H9 (cell line): ENCODE data around the gene CSAD. TPM values are rescaled to one million over a fixed set of nuclear protein-coding genes. Genes with fewer than 3 reads are reported as not detected.

ENCODE experiments used
- DNase-seq: peaks from one replicate; pipeline ENCODE4 v3.0.0-alpha.2; 2017
- H2AFZ ChIP-seq: one replicate; pipeline ENCODE4 v1.6.1; 2013; ENCODE audit warnings: mild to moderate bottlenecking, low read length, control low read depth, moderate library complexity
- H2AK5ac ChIP-seq: 2 replicates; pipeline ENCODE4 v1.6.1; 2013; ENCODE audit warnings: low read length, control low read depth, mixed read lengths; ENCODE audit not compliant: insufficient read length
- H2BK120ac ChIP-seq: one replicate; pipeline ENCODE4 v1.6.1; 2013; ENCODE audit warnings: low read depth, mild to moderate bottlenecking, low read length, control low read depth, inconsistent platforms; ENCODE audit not compliant: poor library complexity, severe bottlenecking
- H2BK12ac ChIP-seq: 2 replicates; pipeline ENCODE4 v1.6.1; 2013; ENCODE audit warnings: low read length, control low read depth, mixed read lengths, low read depth; ENCODE audit not compliant: insufficient read length
- H2BK15ac ChIP-seq: 2 replicates; pipeline ENCODE4 v1.6.1; 2013; ENCODE audit warnings: low read depth, low read length, control low read depth
- H2BK20ac ChIP-seq: one replicate; pipeline ENCODE4 v1.6.1; 2013; ENCODE audit warnings: low read depth, mild to moderate bottlenecking, low read length, control low read depth, inconsistent platforms; ENCODE audit not compliant: poor library complexity, severe bottlenecking
- H2BK5ac ChIP-seq: 2 replicates; pipeline ENCODE4 v1.6.1; 2013; ENCODE audit warnings: low read length, control low read depth, mixed read lengths; ENCODE audit not compliant: insufficient read length
- H3K14ac ChIP-seq: 2 replicates; pipeline ENCODE4 v1.6.1; 2013; ENCODE audit warnings: low read length, control low read depth; ENCODE audit not compliant: insufficient read depth
- H3K18ac ChIP-seq: 2 replicates; pipeline ENCODE4 v1.6.1; 2013; ENCODE audit warnings: low read depth, mild to moderate bottlenecking, mixed read lengths, low read length, control low read depth; ENCODE audit not compliant: insufficient read length
- H3K23ac ChIP-seq: 2 replicates; pipeline ENCODE4 v1.6.1; 2013; ENCODE audit warnings: low read length, control low read depth, mixed read lengths, low read depth; ENCODE audit not compliant: insufficient read length
- H3K23me2 ChIP-seq: 2 replicates; pipeline ENCODE4 v1.6.1; 2013; ENCODE audit warnings: low read depth, mild to moderate bottlenecking, mixed read lengths, low read length, control low read depth; ENCODE audit not compliant: insufficient read length, poor library complexity, severe bottlenecking
- H3K27ac ChIP-seq: 2 replicates; pipeline ENCODE4 v1.5.1; 2013; ENCODE audit warnings: low read length, control low read depth, mixed read lengths, low read depth; ENCODE audit not compliant: insufficient read length
- H3K27me3 ChIP-seq: 2 replicates; pipeline ENCODE4 v1.6.1; 2013; ENCODE audit warnings: low read length, control low read depth, inconsistent platforms; ENCODE audit not compliant: insufficient read depth
- H3K4ac ChIP-seq: 2 replicates; pipeline ENCODE4 v1.6.1; 2013; ENCODE audit warnings: low read depth, mild to moderate bottlenecking, control low read depth, inconsistent platforms, low read length, moderate library complexity
- H3K4me1 ChIP-seq: 2 replicates; pipeline ENCODE4 v1.6.1; 2013; ENCODE audit warnings: low read length, control low read depth, inconsistent platforms; ENCODE audit not compliant: insufficient read depth
- H3K4me2 ChIP-seq: 2 replicates; pipeline ENCODE4 v1.6.1; 2013; ENCODE audit warnings: low read length, control low read depth, mixed read lengths; ENCODE audit not compliant: insufficient read length, insufficient read depth
- H3K56ac ChIP-seq: 2 replicates; pipeline ENCODE4 v1.6.1; 2013; ENCODE audit warnings: low read depth, mild to moderate bottlenecking, mixed read lengths, low read length, control low read depth; ENCODE audit not compliant: insufficient read length
- H3K79me1 ChIP-seq: 2 replicates; pipeline ENCODE4 v1.6.1; 2013; ENCODE audit warnings: low read depth, mild to moderate bottlenecking, moderate library complexity, low read length, control low read depth, inconsistent platforms; ENCODE audit not compliant: insufficient read depth, poor library complexity, severe bottlenecking
- H3K79me2 ChIP-seq: 2 replicates; pipeline ENCODE4 v1.6.1; 2013; ENCODE audit warnings: low read length, control low read depth, inconsistent platforms; ENCODE audit not compliant: insufficient read depth
- H3K9ac ChIP-seq: 2 replicates; pipeline ENCODE4 v1.6.1; 2013; ENCODE audit warnings: low read length, control low read depth, mixed read lengths; ENCODE audit not compliant: insufficient read length; ENCODE audit errors: extremely low read depth
- H3K9me3 ChIP-seq: one replicate; pipeline ENCODE4 v1.6.1; 2013; ENCODE audit warnings: low read depth, low read length, inconsistent platforms; ENCODE audit not compliant: control insufficient read depth
- H3T11ph ChIP-seq: one replicate; pipeline ENCODE4 v1.6.1; 2013; ENCODE audit warnings: mild to moderate bottlenecking, low read length, control low read depth, inconsistent platforms
- H4K20me1 ChIP-seq: one replicate; pipeline ENCODE4 v1.6.1; 2013; ENCODE audit not compliant: control insufficient read depth, insufficient read length, insufficient read depth
- H4K5ac ChIP-seq: 2 replicates; pipeline ENCODE4 v1.6.1; 2013; ENCODE audit warnings: low read depth, mild to moderate bottlenecking, mixed read lengths, low read length, control low read depth; ENCODE audit not compliant: insufficient read length
- H4K8ac ChIP-seq: replicated peaks from 2 replicates; pipeline ENCODE4 v1.6.1; 2013; ENCODE audit warnings: low read length, control low read depth, mixed read lengths, low read depth; ENCODE audit not compliant: insufficient read length
- H4K91ac ChIP-seq: 2 replicates; pipeline ENCODE4 v1.6.1; 2013; ENCODE audit warnings: low read depth, mild to moderate bottlenecking, moderate library complexity, mixed read lengths, low read length, control low read depth; ENCODE audit not compliant: insufficient read length
- H3K27ac Mint-ChIP-seq, 3 experiments: 2 replicates in 2 of 3; 3 replicates in 1 of 3; pipeline ENCODE4 v1.8.0; 2020 to 2021; ENCODE audit warnings: mixed read lengths in 3 of 3, mild to moderate bottlenecking in 1 of 3, moderate library complexity in 1 of 3
- H3K27me3 Mint-ChIP-seq: 2 replicates; pipeline ENCODE4 v1.8.0; 2021; ENCODE audit warnings: low read depth, mild to moderate bottlenecking, moderate library complexity, mixed read lengths
- H3K36me3 Mint-ChIP-seq, 3 experiments: 2 replicates in 2 of 3; 3 replicates in 1 of 3; pipeline ENCODE4 v1.8.0; 2020 to 2021; ENCODE audit warnings: low read depth in 3 of 3, mixed read lengths in 3 of 3; ENCODE audit not compliant: insufficient read depth in 1 of 3
- H3K4me1 Mint-ChIP-seq, 2 experiments: 2 replicates each; pipeline ENCODE4 v1.8.0; 2020; ENCODE audit warnings: mixed read lengths in 2 of 2
- H3K4me3 Mint-ChIP-seq, 2 experiments: 2 replicates in 1 of 2; 3 replicates in 1 of 2; pipeline ENCODE4 v1.8.0; 2020 to 2021; ENCODE audit warnings: mild to moderate bottlenecking in 2 of 2, mixed read lengths in 2 of 2, moderate library complexity in 1 of 2
- H3K9me3 Mint-ChIP-seq, 2 experiments: 2 replicates in 1 of 2; 3 replicates in 1 of 2; pipeline ENCODE4 v1.8.0; 2020; ENCODE audit warnings: mild to moderate bottlenecking in 2 of 2, mixed read lengths in 2 of 2, moderate library complexity in 1 of 2
- CTCF ChIP-seq: fragments of 200-600 bp; sonication (generic); conservative IDR thresholded peaks from 3 replicates; pipeline ENCODE4 v1.8.0; 2021; ENCODE audit warnings: antibody characterized with exemption, mild to moderate bottlenecking
- WGBS: extraction: QIAGEN DNeasy Blood & Tissue Kit; methylation state at CpG from one replicate; pipeline ENCODE4 v1.1.7; 2013; ENCODE audit warnings: missing lambda C conversion rate, low lambda C conversion rate, mixed read lengths; ENCODE audit not compliant: insufficient read length; ENCODE audit errors: extremely low coverage; 5-methylcytosine and 5-hydroxymethylcytosine counted together
- total RNA-seq: library from RNA; stranded (reverse); gene quantifications from 2 replicates; pipeline ENCODE4 v1.2.1, GENCODE V29; 2021

CSAD gene
- total RNA-seq, 1 experiment from 2014 or later = 7.4 TPM

GRCh38 chr12:53172352-53172751 lies 8.4 kb downstream of the CSAD start:
- Histone ChIP-seq H2BK5ac (no peak overlapping the region), H4K91ac (no peak overlapping the region), H4K8ac (no peak overlapping the region), H3K27me3 (peaks cover 26% of the 10 kb centered on the region), H2BK20ac (no peak overlapping the region), H2BK12ac (no peak overlapping the region), H3K4me1 (no peaks in the 10 kb centered on the region; the same call in 1 of the 2 replicates), H2AFZ (no peak overlapping the region), H3K23ac (no peak overlapping the region), H3K4ac (no peak overlapping the region), H3T11ph (no peak overlapping the region), H3K79me1 (no peaks in the 10 kb centered on the region), H2BK15ac (no peak overlapping the region), H2AK5ac (no peak overlapping the region), H3K18ac (no peak overlapping the region), H3K9ac (no peak overlapping the region), H3K79me2 (no peaks in the 10 kb centered on the region), H4K5ac (no peak overlapping the region), H4K20me1 (no peaks in the 10 kb centered on the region), H2BK120ac (no peak overlapping the region), H3K4me2 (no peak overlapping the region), H3K56ac (no peak overlapping the region), H3K14ac (no peak overlapping the region), H3K9me3 (no peaks in the 10 kb centered on the region), H3K27ac (no peak overlapping the region), H3K23me2 (no peaks in the 10 kb centered on the region)
- Mint-ChIP-seq H3K9me3 (no peaks in the 10 kb centered on the region; a peak in 1 of 5 replicates), H3K27me3 (peaks cover 93% of the 10 kb centered on the region), H3K36me3 (peaks cover 0 to 6% (median 0%) of the 10 kb centered on the region in 3 experiments; a peak in 1 of 7 replicates), H3K4me1 (peaks cover 11 to 21% of the 10 kb centered on the region in 2 experiments), H3K4me3 (no peak overlapping the region), H3K27ac (no peak overlapping the region)
- no CpG with 5 or more reads among the region's 11 CpGs for WGBS
- no peak for DNase-seq
- no peak for TF ChIP-seq CTCF
